Thoracic aorta (tissue), 2 donors: Measurements from ENCODE around the gene VAPA. TPM values are rescaled to one million over a fixed set of nuclear protein-coding genes. Genes with fewer than 3 reads are reported as not detected.

Experiments used
- ATAC-seq: fragments of 150-250 bp; one replicate; pipeline ENCODE4 v1.8.0; 2017; ENCODE audit warnings: low read depth; ENCODE audit not compliant: insufficient number of reproducible peaks, low FRiP score
- DNase-seq: peaks from one replicate; pipeline ENCODE4 v3.0.0-alpha.2; 2020; ENCODE audit warnings: low spot score
- H3K27ac ChIP-seq, 2 donors: fragments of 200-600 bp; sonication (generic); 1 replicate in 1 of 2; 2 replicates in 1 of 2; pipeline ENCODE4 v1.5.1; 2016; ENCODE audit warnings: mild to moderate bottlenecking in 2 of 2, moderate library complexity in 2 of 2
- H3K27me3 ChIP-seq: fragments of 200-600 bp; sonication (generic); replicated peaks from 2 replicates; pipeline ENCODE4 v1.6.0; 2016; ENCODE audit warnings: mild to moderate bottlenecking; ENCODE audit not compliant: insufficient read depth
- H3K36me3 ChIP-seq: fragments of 200-600 bp; sonication (generic); one replicate; pipeline ENCODE4 v1.5.1; 2016
- H3K4me1 ChIP-seq, 2 donors: fragments of 200-600 bp; sonication (generic); 1 replicate in 1 of 2; 2 replicates in 1 of 2; pipeline versions ENCODE4 v1.5.1 to v1.6.0; 2016; ENCODE audit warnings: low read depth in 2 of 2, mild to moderate bottlenecking in 1 of 2; ENCODE audit not compliant: control insufficient read depth in 1 of 2
- H3K4me3 ChIP-seq: fragments of 200-600 bp; sonication (generic); 2 replicates; pipeline ENCODE4 v1.5.1; 2016; ENCODE audit warnings: mild to moderate bottlenecking
- H3K9me3 ChIP-seq: fragments of 200-600 bp; sonication (generic); 2 replicates; pipeline ENCODE4 v1.5.1; 2016
- CTCF ChIP-seq: fragments of 200-600 bp; sonication (generic); IDR thresholded peaks from one replicate; pipeline ENCODE4 v1.5.1; 2019; ENCODE audit warnings: antibody characterized with exemption
- total RNA-seq, 2 donors: library from RNA; depleted of rRNA; stranded (reverse); fragments of >200 nt; gene quantifications; one replicate each; pipeline versions ENCODE4 v1.1.0 to v1.2.3, GENCODE V29; 2016

The VAPA gene
- total RNA-seq, 2 donors from 2014 or later = 171 to 195 TPM

DNA sequence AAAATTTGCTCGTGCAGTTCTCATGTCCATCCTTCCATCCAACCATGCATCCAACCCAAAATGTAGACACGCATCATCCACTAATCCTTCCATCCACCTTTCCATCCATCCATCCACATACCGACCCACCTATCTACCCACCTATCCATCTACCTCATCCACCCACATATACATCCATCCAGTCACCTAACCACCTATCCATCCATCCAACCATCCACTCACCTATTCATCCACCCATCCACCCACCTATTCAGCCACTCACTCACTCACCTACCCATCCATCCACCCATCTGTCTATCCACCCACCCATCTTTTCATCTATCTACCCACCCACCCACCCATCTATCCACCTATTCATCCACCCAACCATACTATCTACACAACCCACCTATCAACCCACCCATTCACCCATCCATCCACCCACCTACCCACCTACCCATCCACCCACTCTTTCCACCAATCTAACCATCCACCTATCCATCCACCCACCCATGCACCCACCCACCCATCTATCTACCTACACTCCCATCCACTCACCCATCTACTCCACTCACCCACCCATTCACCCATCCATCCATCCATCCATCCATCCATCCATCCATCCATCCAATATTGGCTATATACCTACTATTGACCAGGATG is 94.3 kb downstream of the VAPA start:
- H3K27me3 ChIP-seq = no peaks in the 10 kb centered on the region
- no peaks in the 10 kb centered on the region for H3K36me3 ChIP-seq
- no peak overlapping the region for H3K27ac ChIP-seq
- peaks cover 10 to 40% of the 10 kb centered on the region in 2 donors for H3K4me1 ChIP-seq
- no peak overlapping the region for H3K4me3 ChIP-seq
- H3K9me3 ChIP-seq = no peaks in the 10 kb centered on the region
- ATAC-seq (no peak), DNase-seq (no peak)
- TF ChIP-seq CTCF = no peak

Other genes starting within 250 kb of the VAPA start
- gene RAB31, start 205.7 kb upstream of the VAPA start, total RNA-seq = 100 to 1,000 TPM in 1 of 2 donors, 10 to 100 TPM in 1; 92.9 to 110 TPM
- gene TXNDC2, start 28.0 kb upstream of the VAPA start, total RNA-seq = 1 to 10 TPM in 1 of 2 donors, under 1 TPM in 1; 0.35 to 8.8 TPM